NCI-H446 (cell line): Measurements from ENCODE around the gene DEFB113.

ENCODE experiments used
- DNase-seq, 2 experiments: peaks; one replicate each; lab custom pipeline; 2025; lab: John Stamatoyannopoulos, UW

The DEFB113 gene

DNA sequence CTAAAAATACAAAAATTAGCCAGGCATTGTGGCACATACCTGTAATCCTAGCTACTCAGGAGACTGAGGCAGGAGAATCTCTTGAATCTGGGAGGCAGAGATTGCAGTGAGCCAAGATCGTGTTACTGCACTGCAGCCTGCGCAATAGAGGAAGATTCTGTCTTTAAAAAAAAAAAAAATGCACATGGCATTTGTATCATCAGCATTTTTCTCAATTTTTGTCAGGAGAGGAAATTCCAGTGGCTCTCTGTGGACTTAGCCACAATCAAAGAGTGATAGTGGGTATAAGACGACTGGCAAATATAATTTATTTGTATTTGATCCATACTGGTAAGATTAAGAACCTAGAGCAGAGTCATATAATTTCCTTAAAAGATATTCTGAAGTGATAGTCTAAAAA lies 34.0 kb downstream of the DEFB113 start:
- DNase-seq: no peak

DNA sequence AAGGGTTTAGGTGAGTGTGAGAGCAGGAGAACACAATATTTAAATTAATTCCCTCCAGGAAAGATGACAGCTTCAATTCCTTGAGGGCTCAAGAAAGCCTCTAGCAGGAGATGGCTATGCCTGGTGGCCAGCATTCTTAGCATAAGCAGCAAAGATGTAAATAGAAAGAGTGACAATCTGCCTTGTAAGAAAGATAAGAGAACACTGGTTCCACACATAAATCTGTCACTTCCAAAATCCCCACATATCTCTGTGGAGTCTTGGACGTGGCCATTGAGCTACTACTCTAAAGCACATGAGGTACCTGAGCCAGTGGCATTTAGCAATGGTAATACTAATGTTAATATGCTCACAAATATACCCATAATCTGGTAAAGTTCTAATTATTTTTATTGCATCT lies 34.7 kb downstream of the DEFB113 start:
- no peak for DNase-seq

DNA sequence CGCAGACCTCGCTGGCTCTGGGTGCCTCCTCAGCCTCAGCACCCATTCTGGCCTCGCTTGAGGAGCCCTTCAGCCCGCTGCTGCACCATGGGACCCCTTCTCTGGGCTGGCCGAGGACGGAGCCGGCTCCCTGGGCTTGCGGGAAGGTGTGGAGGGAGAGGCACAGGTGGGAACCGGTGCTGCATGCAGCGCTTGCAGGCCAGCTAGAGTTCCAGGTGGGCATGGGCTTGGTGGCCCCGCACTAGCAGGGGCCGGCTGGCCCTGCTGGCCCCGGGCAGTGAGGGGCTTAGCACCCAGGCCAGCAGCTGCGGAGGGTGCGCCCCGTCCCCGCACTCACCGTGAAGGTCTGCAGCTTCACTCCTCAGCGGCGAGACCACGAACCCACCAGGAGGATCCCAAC lies 35.9 kb downstream of the DEFB113 start:
- DNase-seq: no peak

DNA sequence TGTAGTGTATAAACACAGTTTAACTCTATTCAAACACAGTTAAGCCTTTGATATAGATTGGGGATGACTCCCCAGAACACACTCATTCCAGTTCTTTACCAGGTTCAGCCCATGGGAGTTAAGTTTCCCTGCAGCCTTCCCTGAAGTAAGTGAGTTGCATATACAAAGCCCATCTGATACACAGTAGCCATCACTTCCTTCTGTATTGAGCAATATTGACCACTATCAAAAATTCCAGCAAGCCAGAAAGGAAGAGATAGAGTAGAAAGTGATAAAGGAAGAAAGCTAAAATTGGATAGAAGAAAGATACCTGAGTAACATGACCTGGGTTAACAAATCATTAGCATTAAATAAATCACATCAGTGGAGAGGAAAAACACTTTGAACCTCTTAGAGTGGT lies 40.1 kb downstream of the DEFB113 start:
- no peak for DNase-seq

DNA sequence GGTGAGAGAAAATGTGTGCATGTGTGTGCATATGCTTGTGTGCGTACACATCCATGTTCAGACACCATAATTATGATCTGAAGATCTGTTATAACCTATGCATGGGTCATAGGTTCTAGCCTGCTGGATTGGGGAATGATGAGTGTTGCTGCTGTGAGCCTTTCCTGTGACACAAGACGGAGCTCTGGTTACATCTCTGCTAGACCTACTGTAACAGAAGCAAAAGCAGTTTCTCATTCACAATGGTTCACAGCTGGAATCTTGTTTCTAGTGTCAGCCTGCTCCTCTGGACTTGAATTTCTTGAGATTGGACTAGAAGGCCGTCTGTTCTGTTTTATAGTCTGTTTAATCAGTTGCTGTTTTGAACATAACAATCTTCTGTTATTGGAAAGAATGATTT lies 45.6 kb downstream of the DEFB113 start:
- no peak for DNase-seq

DNA sequence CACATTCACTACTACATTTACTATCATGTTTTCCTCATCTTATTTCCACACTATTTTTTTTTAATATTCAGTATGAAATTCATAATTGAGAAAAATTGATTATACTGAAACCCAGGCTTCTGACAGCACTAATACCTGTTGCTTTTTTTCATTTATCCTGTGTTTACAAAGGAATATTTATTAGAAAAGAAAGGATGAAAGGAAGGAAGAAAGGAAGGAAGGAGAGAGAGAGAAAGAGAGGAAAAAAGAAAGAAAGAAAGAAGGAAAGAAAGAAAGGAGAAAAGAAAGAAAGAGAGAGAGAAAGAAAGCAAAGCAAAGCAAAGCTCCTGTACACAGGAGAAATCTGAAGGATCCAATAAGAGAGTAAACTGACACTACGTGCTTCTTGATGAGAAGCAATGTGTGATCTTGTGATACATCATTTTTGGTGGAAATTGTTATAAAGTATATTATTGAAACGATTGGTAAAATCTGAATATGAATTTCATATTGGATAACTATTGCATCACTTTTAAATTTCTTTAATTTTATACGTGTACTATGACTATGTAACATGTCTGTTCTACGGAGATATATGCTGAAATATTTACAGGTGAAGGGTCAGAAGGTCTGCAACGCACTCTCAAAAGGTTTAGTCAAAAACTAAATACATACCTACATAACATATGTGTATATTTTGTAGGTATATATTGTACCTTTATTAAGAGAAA lies 49.3 kb downstream of the DEFB113 start:
- no peak for DNase-seq

DNA sequence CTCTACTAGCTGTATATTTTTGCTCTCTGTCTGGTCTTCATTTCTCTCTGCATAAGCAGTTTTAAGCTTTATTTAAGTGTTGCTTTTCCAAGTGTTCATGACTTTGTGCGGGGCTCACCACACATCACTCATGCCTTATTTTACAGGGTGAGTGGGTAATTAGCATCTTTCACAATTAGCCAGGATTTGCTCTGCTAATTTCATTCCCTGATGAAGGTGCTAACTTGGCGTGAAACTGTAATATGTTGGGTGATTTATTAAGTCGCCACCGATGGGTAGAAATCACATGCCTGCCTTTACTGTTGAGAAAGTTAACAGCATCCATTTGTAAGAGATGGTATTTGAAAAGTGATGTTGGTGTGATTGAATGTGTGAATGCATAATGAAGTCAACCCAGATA lies 50.2 kb downstream of the DEFB113 start:
- DNase-seq: no peak

DNA sequence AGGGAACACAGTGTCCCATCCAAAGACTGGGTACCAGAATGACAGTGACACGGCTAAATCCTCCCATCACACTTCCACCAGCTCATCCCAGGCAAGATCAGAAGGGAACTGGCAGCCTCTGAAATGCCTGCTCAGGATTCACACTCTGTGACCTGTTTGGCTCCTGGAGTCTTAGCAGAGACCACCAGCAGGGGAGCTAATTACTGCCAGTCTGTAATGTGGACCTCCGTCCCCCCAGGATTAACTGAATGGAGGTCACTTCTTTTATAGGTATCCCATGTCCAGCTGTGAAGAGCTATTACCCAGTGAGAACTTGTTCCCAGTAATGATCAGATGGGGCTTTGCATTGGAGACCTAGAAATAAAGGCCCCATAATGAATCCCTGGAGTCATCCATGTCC lies 50.6 kb downstream of the DEFB113 start:
- no peak for DNase-seq
